ENCODE results near the gene PEX5.
"Not testable (repeated sequence)": the region's sequence is repeated elsewhere in the genome, so short reads cannot be mapped to it uniquely, and the experiment has no call there.

Gene PEX5

GRCh38 chr12:7180685-7181084, 8.8 kb upstream of the PEX5 start:
- Histone ChIP-seq H3K4me3 (ENCODE audit: insufficient read depth, low read depth, low read length, poor library complexity, severe bottlenecking) (no peak overlapping the region), H3K27ac (ENCODE audit: insufficient read depth, low read length, poor library complexity, severe bottlenecking) (no peak overlapping the region), H3K36me3 (ENCODE audit: control insufficient read depth, insufficient read depth, low read length) (no peaks in the 10 kb centered on the region), H3K27me3 (replicated peaks; ENCODE audit: control insufficient read depth, insufficient read depth, low read length, poor library complexity, severe bottlenecking) (no peaks in the 10 kb centered on the region), H3K9me3 (ENCODE audit: control insufficient read depth, low read length) (no peaks in the 10 kb centered on the region), H3K4me1 (ENCODE audit: control insufficient read depth, insufficient read depth, low read length, poor library complexity, severe bottlenecking) (no peaks in the 10 kb centered on the region)
- no peak for DNase-seq

- not testable (repeated sequence) for H3K27ac ChIP-seq (ENCODE audit: insufficient read depth, low read length, poor library complexity, severe bottlenecking); H3K36me3 ChIP-seq (ENCODE audit: control insufficient read depth, insufficient read depth, low read length); DNase-seq; H3K27me3 ChIP-seq (replicated peaks; ENCODE audit: control insufficient read depth, insufficient read depth, low read length, poor library complexity, severe bottlenecking); H3K4me3 ChIP-seq (ENCODE audit: insufficient read depth, low read depth, low read length, poor library complexity, severe bottlenecking); H3K9me3 ChIP-seq (ENCODE audit: control insufficient read depth, low read length)
- H3K4me1 ChIP-seq (ENCODE audit: control insufficient read depth, insufficient read depth, low read length, poor library complexity, severe bottlenecking): peaks cover 18% of the 10 kb centered on the region
These were observed 3.4 kb upstream of the PEX5 start for GRCh38 chr12:7186058-7186457.

- DNase-seq: peak; percentile 39 to 46 (median 45)
- peak overlapping the region; percentile 81 for H3K4me3 ChIP-seq (ENCODE audit: insufficient read depth, low read depth, low read length, poor library complexity, severe bottlenecking)
- peaks cover 23% of the 10 kb centered on the region for H3K4me1 ChIP-seq (ENCODE audit: control insufficient read depth, insufficient read depth, low read length, poor library complexity, severe bottlenecking)
- H3K27me3 ChIP-seq (replicated peaks; ENCODE audit: control insufficient read depth, insufficient read depth, low read length, poor library complexity, severe bottlenecking): no peaks in the 10 kb centered on the region
- H3K9me3 ChIP-seq (ENCODE audit: control insufficient read depth, low read length): no peaks in the 10 kb centered on the region
- H3K27ac ChIP-seq (ENCODE audit: insufficient read depth, low read length, poor library complexity, severe bottlenecking): peak overlapping the region; percentile 86
- H3K36me3 ChIP-seq (ENCODE audit: control insufficient read depth, insufficient read depth, low read length): no peaks in the 10 kb centered on the region
These were observed 706 bp upstream of the PEX5 start for GRCh38 chr12:7188562-7189397.

- Histone ChIP-seq H3K4me3 (ENCODE audit: insufficient read depth, low read depth, low read length, poor library complexity, severe bottlenecking) (peak overlapping the region; percentile 81), H3K27me3 (replicated peaks; ENCODE audit: control insufficient read depth, insufficient read depth, low read length, poor library complexity, severe bottlenecking) (no peaks in the 10 kb centered on the region), H3K4me1 (ENCODE audit: control insufficient read depth, insufficient read depth, low read length, poor library complexity, severe bottlenecking) (peaks cover 23% of the 10 kb centered on the region), H3K9me3 (ENCODE audit: control insufficient read depth, low read length) (no peaks in the 10 kb centered on the region), H3K27ac (ENCODE audit: insufficient read depth, low read length, poor library complexity, severe bottlenecking) (peak overlapping the region; percentile 86), H3K36me3 (ENCODE audit: control insufficient read depth, insufficient read depth, low read length) (no peaks in the 10 kb centered on the region)
- DNase-seq: no peak
These were observed 976 bp downstream of the PEX5 start for GRCh38 chr12:7190268-7191055.

- Histone ChIP-seq H3K27ac (ENCODE audit: insufficient read depth, low read length, poor library complexity, severe bottlenecking) (no peak overlapping the region), H3K4me3 (ENCODE audit: insufficient read depth, low read depth, low read length, poor library complexity, severe bottlenecking) (no peak overlapping the region), H3K4me1 (ENCODE audit: control insufficient read depth, insufficient read depth, low read length, poor library complexity, severe bottlenecking) (peaks cover 19% of the 10 kb centered on the region), H3K9me3 (ENCODE audit: control insufficient read depth, low read length) (no peaks in the 10 kb centered on the region), H3K27me3 (replicated peaks; ENCODE audit: control insufficient read depth, insufficient read depth, low read length, poor library complexity, severe bottlenecking) (no peaks in the 10 kb centered on the region), H3K36me3 (ENCODE audit: control insufficient read depth, insufficient read depth, low read length) (peaks cover 5% of the 10 kb centered on the region)
- no peak for DNase-seq
These were observed 4.2 kb downstream of the PEX5 start for GRCh38 chr12:7193674-7194073.

GRCh38 chr12:7197841-7198240, 8.4 kb downstream of the PEX5 start:
- Histone ChIP-seq H3K4me1 (ENCODE audit: control insufficient read depth, insufficient read depth, low read length, poor library complexity, severe bottlenecking) (no peaks in the 10 kb centered on the region), H3K36me3 (ENCODE audit: control insufficient read depth, insufficient read depth, low read length) (peaks cover 16% of the 10 kb centered on the region), H3K9me3 (ENCODE audit: control insufficient read depth, low read length) (no peaks in the 10 kb centered on the region), H3K4me3 (ENCODE audit: insufficient read depth, low read depth, low read length, poor library complexity, severe bottlenecking) (no peak overlapping the region), H3K27me3 (replicated peaks; ENCODE audit: control insufficient read depth, insufficient read depth, low read length, poor library complexity, severe bottlenecking) (no peaks in the 10 kb centered on the region), H3K27ac (ENCODE audit: insufficient read depth, low read length, poor library complexity, severe bottlenecking) (no peak overlapping the region)
- DNase-seq: no peak

- Histone ChIP-seq H3K4me1 (ENCODE audit: control insufficient read depth, insufficient read depth, low read length, poor library complexity, severe bottlenecking) (no peaks in the 10 kb centered on the region), H3K36me3 (ENCODE audit: control insufficient read depth, insufficient read depth, low read length) (peaks cover 27% of the 10 kb centered on the region), H3K27me3 (replicated peaks; ENCODE audit: control insufficient read depth, insufficient read depth, low read length, poor library complexity, severe bottlenecking) (no peaks in the 10 kb centered on the region), H3K4me3 (ENCODE audit: insufficient read depth, low read depth, low read length, poor library complexity, severe bottlenecking) (no peak overlapping the region), H3K9me3 (ENCODE audit: control insufficient read depth, low read length) (no peaks in the 10 kb centered on the region), H3K27ac (ENCODE audit: insufficient read depth, low read length, poor library complexity, severe bottlenecking) (no peak overlapping the region)
- DNase-seq: no peak
These were observed 13.6 kb downstream of the PEX5 start for GRCh38 chr12:7203109-7203508.

- no peak overlapping the region for H3K27ac ChIP-seq (ENCODE audit: insufficient read depth, low read length, poor library complexity, severe bottlenecking)
- no peaks in the 10 kb centered on the region for H3K9me3 ChIP-seq (ENCODE audit: control insufficient read depth, low read length)
- DNase-seq: no peak
- no peaks in the 10 kb centered on the region for H3K4me1 ChIP-seq (ENCODE audit: control insufficient read depth, insufficient read depth, low read length, poor library complexity, severe bottlenecking)
- no peak overlapping the region for H3K4me3 ChIP-seq (ENCODE audit: insufficient read depth, low read depth, low read length, poor library complexity, severe bottlenecking)
- H3K36me3 ChIP-seq (ENCODE audit: control insufficient read depth, insufficient read depth, low read length): peaks cover 46% of the 10 kb centered on the region
- no peaks in the 10 kb centered on the region for H3K27me3 ChIP-seq (replicated peaks; ENCODE audit: control insufficient read depth, insufficient read depth, low read length, poor library complexity, severe bottlenecking)
These were observed 15.6 kb downstream of the PEX5 start for GRCh38 chr12:7205091-7205490.

- H3K27ac ChIP-seq (ENCODE audit: insufficient read depth, low read length, poor library complexity, severe bottlenecking): no peak overlapping the region
- no peaks in the 10 kb centered on the region for H3K4me1 ChIP-seq (ENCODE audit: control insufficient read depth, insufficient read depth, low read length, poor library complexity, severe bottlenecking)
- no peaks in the 10 kb centered on the region for H3K9me3 ChIP-seq (ENCODE audit: control insufficient read depth, low read length)
- no peak overlapping the region for H3K4me3 ChIP-seq (ENCODE audit: insufficient read depth, low read depth, low read length, poor library complexity, severe bottlenecking)
- H3K27me3 ChIP-seq (replicated peaks; ENCODE audit: control insufficient read depth, insufficient read depth, low read length, poor library complexity, severe bottlenecking): no peaks in the 10 kb centered on the region
- DNase-seq: no peak
- peaks cover 58% of the 10 kb centered on the region for H3K36me3 ChIP-seq (ENCODE audit: control insufficient read depth, insufficient read depth, low read length)
These were observed 17.2 kb downstream of the PEX5 start for GRCh38 chr12:7206691-7207090.

Data from effector memory CD4-positive, alpha-beta T cell (primary cell).